A673 (cell line): ENCODE data around the gene ZCCHC10.

Experiments used
- EZH2 ChIP-seq: fragments of 200-600 bp; sonication (generic); IDR thresholded peaks from 2 replicates; pipeline ENCODE4 v1.6.1; 2017; ENCODE audit warnings: borderline replicate concordance, low read depth, mild to moderate bottlenecking, mixed read lengths, antibody characterized with exemption, low read length; ENCODE audit not compliant: poor library complexity, severe bottlenecking
- TF ChIP-seq, protein P1 (sequence below): fragments of 300-800, 200-600 bp; sonication (generic); conservative IDR thresholded peaks from 2 replicates; pipeline ENCODE4 v1.5.1; 2017; ENCODE audit warnings: low read depth, mild to moderate bottlenecking, antibody characterized with exemption, low read length, moderate library complexity, mixed read lengths

DNA sequence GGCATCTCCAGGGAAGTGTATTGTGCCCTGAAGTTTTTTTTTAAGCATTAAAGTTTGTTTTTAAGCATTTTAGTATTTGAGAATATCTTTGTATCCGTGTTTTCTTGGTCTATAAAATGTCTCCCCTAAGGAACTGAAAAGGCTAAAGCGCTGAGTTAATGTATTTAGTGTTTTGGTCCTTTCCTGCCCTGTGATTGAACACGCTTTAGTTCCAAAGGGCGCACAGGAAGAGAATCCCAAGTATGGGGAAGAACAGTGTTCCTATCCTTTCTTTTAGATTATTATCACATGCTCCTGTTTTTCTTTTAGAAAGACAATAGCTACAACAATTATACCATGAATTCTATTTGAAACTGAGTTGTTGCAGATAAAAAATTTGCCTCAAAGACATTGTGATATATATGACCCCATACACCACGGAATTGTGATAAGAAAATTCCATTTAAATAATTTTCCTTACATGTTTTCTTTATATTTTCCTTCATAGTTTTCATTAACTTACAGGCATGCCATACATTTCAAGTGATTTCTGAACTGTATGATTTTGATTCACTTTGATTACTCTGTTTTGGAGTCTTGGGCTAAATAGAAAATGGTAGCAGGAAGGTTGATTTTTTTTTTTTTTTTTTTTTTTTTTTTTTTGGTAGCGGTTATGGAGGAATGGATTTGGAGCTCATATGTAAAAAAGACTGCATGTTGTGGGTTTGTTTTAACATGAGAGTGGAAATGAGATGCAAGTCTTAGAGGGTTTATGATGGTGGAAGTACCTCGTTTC is 28.5 kb upstream of the ZCCHC10 start:
- TF ChIP-seq, protein P1, sequence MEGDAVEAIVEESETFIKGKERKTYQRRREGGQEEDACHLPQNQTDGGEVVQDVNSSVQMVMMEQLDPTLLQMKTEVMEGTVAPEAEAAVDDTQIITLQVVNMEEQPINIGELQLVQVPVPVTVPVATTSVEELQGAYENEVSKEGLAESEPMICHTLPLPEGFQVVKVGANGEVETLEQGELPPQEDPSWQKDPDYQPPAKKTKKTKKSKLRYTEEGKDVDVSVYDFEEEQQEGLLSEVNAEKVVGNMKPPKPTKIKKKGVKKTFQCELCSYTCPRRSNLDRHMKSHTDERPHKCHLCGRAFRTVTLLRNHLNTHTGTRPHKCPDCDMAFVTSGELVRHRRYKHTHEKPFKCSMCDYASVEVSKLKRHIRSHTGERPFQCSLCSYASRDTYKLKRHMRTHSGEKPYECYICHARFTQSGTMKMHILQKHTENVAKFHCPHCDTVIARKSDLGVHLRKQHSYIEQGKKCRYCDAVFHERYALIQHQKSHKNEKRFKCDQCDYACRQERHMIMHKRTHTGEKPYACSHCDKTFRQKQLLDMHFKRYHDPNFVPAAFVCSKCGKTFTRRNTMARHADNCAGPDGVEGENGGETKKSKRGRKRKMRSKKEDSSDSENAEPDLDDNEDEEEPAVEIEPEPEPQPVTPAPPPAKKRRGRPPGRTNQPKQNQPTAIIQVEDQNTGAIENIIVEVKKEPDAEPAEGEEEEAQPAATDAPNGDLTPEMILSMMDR: no peak
- TF ChIP-seq EZH2: no peak
